Measurements from ENCODE around the gene LIX1L.

The LIX1L gene

GRCh38 chr1:145891587-145892485, 66.0 kb downstream of the LIX1L start:
- DNase-seq, result peak; percentile 97

- DNase-seq, result peak; percentile 38
Observed at GRCh38 chr1:145891143-145891542, 66.7 kb downstream of the LIX1L start.

- no peak for DNase-seq
Observed at GRCh38 chr1:145889722-145890121, 68.1 kb downstream of the LIX1L start.

- no peak for DNase-seq
Observed at GRCh38 chr1:145887631-145888030, 70.2 kb downstream of the LIX1L start.

GRCh38 chr1:145886816-145887215, 71.0 kb downstream of the LIX1L start:
- DNase-seq, result no peak

GRCh38 chr1:145886390-145886789, 71.4 kb downstream of the LIX1L start:
- DNase-seq, result no peak

- DNase-seq, result no peak
Observed at GRCh38 chr1:145885738-145886287, 72.0 kb downstream of the LIX1L start, which contains the start of gene ANKRD35. ANKRD35 (minus strand) TSS chr1:145885866; CDS start chr1:145885758, 108 bp downstream.

- DNase-seq, result no peak
Observed at GRCh38 chr1:145884675-145885074, 73.1 kb downstream of the LIX1L start.

Data from DMS79 (cell line).